DMS 273 (cell line): ENCODE data around the gene UBE2B.
"Not testable (repeated sequence)": the region's sequence is repeated elsewhere in the genome, so short reads cannot be mapped to it uniquely, and the experiment has no call there.

Source experiments
- DNase-seq: peaks from one replicate; lab custom pipeline; 2025; ENCODE audit not compliant: unreplicated experiment; lab: John Stamatoyannopoulos, UW

The UBE2B gene

DNA sequence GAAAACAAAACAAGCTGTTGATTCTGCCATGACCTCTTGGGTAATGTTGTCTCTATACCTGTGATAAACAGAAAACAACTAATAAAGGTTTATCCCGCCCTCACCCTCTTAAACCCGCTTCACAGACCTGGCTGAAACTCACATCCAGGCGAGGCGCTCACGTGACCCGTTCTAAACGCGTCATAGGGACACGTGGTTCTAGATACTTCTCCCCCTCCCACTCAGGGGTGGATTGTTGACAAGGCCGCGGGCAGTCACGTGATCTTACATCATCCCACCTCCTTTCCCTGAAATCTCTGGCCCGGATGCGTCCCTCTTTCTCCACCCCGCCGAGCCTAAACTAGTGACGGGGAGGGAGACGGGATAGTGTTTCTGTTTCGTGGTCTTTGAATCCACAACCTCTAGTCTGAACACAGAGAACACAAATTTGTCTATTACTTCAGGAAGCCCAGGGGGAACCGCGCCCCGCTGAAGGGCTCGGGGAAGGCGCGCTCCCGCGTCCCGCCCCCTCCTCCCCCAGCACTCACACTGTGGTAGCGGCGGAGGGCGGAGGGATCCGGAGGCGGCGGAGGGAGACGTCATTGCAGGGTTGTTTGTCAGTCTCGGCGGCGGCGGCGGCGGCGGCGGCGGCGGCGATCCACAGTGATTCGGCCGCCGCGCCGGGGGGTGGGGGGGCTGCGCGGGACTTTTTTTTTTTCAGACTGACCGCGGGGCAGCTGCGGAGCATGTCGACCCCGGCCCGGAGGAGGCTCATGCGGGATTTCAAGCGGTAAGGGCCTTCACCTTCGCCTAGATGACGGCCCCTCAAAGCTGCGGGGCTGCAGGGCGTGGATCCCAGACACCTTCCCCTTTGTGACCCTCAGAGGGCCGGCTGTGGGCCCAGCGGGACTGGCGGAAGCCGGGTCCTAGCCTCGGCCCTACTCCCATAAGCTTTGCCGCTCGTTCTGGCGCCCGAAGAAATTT, at the start of gene UBE2B:
Gene UBE2B, plus strand, starts transcription at position 699 of the 963 bp plus-strand sequence. Its CDS starts 27 bp downstream, at position 726.
- DNase-seq, result peak; percentile 99

GRCh38 chr5:134327327-134327726, 44.0 kb upstream of the UBE2B start:
- no peak for DNase-seq

- DNase-seq, result no peak
These were observed 42.8 kb upstream of the UBE2B start for GRCh38 chr5:134328619-134329018.

GRCh38 chr5:134336833-134337232, 34.5 kb upstream of the UBE2B start:
- not testable (repeated sequence) for DNase-seq

- not testable (repeated sequence) for DNase-seq
These were observed 27.9 kb upstream of the UBE2B start for GRCh38 chr5:134343500-134343899.

DNA sequence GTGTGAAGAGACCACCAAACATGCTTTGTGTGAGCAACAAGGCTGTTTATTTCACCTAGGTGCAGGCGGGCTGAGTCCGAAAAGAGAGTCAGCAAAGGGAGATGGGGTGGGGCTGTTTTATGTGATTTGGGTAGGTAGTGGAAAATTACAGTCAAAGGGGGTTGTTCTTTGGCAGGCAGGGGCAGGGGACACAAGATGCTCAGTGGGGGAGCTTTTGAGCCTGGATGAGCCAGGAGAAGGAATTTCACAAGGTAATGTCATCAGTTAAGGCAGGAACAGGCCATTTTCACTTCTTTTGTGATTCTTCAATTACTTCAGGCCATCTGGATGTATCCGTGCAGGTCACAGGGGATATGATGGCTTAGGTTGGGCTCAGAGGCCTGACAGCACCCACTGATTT, 25.9 kb upstream of the UBE2B start:
- not testable (repeated sequence) for DNase-seq

DNA sequence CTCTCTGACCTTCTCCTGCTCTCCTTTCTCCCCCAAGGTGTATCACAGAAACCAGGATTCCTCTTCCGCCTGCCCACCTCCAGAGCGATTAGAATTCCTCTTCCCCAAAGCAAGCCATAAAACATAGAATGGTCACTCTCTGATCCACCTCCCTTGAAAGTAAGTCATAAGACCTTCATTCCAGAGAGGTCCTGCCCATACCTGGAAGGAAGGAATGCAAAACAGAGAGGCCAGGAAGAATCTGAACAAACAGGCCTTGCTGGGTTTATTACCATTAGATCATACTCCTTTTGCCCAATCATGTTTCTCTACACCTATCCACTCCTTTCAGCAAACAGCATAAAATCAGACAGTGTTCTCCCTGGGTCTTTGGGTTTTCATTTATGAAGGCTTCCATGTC, 25.4 kb upstream of the UBE2B start:
- DNase-seq, result no peak

GRCh38 chr5:134349463-134349862, 21.9 kb upstream of the UBE2B start:
- no peak for DNase-seq

DNA sequence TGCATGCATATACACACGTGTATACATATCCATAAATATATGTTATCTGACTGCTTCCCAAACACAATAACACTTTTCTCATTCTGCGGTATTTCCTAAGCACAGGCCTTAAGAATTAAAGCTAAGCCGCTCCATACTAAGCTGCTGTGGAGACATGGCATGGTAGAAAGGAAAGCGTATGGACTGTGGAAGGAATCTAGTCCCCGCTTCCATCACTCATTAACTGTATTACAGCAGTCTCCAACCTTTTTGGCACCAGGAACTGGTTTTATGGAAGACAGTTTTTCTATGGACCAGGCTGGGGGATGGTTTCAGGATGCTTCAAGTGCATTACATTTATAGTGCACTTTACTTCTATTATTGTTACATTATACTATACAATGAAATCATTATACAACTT, 15.7 kb upstream of the UBE2B start:
- DNase-seq, result no peak

DNA sequence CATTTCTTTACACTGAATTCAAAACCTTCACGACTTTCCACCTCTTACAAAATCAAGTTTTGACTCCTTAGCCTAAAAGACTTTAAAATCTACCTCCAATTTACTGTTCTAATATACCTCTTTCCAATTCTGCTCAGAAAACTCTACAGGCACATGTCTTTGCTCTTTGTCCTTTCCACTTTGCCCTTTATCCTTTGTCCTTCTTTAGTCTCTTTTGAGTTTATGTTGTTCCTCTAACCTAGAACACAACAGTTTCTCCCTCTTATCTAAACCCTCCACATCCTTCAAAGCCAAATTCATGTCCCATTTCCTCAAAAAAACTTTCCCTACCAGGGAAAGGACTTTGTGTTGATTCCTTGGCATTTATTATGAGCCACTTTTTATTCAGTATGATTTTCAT, 5.8 kb upstream of the UBE2B start:
- no peak for DNase-seq

DNA sequence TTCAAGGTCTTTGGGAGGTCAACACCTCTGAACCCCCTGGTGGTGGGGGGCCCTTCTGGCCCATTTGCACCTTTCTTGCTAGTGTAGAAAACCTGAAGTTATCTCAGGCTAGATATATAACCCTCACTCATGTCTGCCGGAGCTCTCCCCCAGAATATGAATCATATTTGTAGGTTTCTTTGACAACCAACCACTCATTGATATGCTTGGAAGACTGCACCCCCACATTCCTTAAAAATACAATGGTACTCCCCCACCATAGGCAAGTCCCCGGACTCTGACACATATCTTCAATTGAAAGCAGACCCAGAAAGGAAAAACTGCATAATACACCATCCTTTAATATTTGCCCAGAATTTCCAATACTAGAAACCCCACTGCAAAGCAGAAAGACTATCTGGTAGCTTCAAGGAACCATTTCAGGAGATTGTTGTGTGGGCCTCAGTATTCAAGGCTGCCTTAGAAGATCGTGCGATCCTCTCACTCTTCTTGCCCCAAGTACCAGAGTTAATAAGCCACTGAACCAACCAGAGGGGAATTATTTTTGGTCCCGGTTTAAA, 978 bp upstream of the UBE2B start:
- no peak for DNase-seq

GRCh38 chr5:134371834-134372340, 518 bp downstream of the UBE2B start:
- DNase-seq, result peak; percentile 80

DNA sequence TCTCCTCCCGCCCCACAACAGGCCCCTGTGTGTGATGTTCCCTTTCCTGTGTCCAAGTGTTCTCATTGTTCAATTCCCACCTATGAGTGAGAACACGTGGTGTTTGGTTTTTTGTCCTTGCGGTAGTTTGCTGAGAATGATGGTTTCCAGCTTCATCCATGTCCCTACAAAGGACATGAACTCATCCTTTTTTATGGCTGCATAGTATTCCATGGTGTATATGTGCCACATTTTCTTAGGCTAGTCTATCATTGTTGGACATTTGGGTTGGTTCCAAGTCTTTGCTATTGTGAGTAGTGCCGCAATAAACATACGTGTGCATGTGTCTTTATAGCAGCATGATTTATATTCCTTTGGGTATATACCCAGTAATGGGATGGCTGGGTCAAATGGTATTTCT, 2.3 kb downstream of the UBE2B start:
- DNase-seq, result not testable (repeated sequence)

GRCh38 chr5:134374232-134374631, 2.9 kb downstream of the UBE2B start:
- no peak for DNase-seq

DNA sequence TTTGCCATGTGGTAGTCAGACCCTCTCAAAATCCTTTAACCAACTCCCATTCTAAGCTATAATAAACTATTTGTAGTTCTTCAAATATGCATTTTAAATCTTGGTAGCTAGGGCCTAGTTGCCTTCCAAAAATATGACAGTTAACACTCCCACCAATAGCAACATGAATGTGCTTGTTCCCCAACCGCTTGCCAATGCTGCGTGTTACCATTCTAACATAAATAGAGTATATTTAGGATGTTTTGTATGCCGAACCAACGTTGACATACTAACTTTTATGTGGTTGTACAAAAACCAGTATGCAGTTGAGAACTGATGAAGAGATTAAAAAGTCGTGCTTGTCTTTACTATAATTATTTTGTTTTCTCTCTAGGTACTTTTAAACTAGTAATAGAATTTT, 9.0 kb downstream of the UBE2B start:
- no peak for DNase-seq

DNA sequence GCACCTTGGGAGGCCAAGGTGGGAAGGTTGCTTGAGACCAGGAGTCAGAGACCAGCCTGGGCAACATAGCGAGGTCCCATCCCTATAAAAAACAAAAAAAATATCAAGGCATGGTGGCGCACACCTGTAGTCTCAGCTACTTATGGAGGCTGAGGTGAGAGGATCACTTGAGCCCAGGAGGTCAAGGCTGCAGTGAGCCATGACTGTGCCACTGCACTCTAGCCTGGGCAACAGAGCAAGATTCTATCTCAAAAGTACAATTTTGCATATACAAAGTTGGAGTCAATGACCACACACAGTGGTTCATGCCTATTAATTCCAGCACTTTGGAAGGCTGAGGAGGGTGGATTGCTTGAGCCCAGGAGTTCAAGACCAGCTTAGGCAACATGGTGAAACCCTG, 10.8 kb downstream of the UBE2B start:
- DNase-seq, result not testable (repeated sequence)

GRCh38 chr5:134383980-134384697, 12.8 kb downstream of the UBE2B start:
- DNase-seq, result no peak

GRCh38 chr5:134387443-134387842, 16.1 kb downstream of the UBE2B start:
- no peak for DNase-seq

DNA sequence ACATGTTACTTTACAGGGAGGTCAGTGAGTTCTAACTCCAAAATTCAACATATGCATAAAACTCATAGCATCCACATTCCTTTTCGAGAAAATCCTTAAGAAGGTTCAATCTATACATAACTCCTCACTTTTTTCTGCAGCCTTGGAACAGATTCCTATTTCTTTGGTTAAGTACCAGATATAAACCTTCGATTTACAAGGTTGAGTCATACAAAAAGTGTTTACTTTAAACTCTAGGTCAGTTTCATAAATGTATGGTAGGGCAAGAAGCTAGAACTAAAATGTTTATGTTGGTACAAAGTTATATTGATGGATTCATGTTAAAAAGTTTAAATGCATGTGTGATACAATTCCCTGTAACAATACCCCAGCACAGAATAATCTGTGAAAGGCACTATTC, 20.9 kb downstream of the UBE2B start:
- no peak for DNase-seq

DNA sequence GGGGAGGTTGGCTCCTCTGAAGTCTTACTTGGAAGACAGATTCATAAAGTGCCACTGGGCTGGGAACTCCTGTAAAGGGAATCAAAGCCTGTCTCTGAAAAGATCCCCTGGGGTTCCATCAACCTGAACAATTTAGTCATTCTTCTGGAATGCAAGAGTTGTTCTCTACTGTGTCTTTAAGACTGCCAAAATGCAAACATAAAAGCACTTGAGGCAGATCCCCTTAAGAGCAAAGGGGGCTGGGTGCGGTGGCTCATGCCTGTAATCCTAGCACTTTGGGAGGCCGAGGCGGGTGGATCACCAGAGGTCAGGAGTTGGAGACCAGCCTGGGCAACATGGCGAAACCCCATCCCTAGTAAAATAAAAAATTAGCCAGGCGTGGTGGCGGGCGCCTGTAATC, 23.6 kb downstream of the UBE2B start:
- DNase-seq, result no peak

DNA sequence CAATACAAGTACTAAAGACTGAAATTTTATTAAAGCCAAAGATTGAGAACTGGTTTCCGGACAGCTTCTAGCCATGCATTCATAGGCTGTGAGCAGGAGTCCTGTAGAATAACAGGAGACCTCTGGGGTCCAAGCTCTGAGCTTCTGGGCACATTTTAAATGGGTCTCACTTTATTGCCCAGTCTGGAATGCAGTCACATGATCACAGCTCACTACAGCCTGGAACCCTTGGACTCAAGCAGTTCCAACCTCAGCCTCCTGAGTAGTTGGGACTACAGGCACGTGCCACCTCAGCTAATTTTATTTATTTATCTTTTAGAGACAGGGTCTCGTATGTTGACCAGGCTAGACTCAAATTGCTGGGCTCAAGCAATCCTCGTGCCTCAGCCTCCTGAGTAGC, 24.9 kb downstream of the UBE2B start:
- DNase-seq, result no peak

DNA sequence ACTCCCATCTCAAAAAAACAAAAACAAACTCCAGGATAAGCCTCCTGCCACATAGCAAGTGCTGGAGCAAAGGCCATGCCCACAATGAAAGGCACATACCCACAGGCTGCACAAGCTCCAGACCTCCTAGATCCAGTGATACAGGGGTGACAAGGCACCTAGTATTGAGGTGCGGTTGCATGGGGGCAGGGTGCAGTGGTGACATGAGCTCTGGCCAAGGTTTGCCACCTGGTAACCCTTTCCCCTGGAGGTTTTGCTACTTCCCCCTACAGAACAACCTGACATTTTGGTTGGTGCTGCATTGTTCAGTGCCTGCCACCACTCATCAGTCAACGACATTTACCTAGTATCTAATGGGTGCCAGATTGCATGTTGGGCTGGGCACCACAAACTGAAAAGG, 25.8 kb downstream of the UBE2B start:
- no peak for DNase-seq
